D721Med (cell line): ENCODE results near the gene LRRC51.
"Not testable (repeated sequence)": the region's sequence is repeated elsewhere in the genome, so short reads cannot be mapped to it uniquely, and the experiment has no call there.

Source experiments
- DNase-seq: peaks from one replicate; pipeline ENCODE4 v3.0.0; 2011; ENCODE audit warnings: low spot score; ENCODE audit not compliant: insufficient read length
- FAIRE-seq: peaks from 2 replicates; lab custom pipeline; 2011; peaks lifted over from hg19 to GRCh38; lab: Jason Lieb, UNC
- CTCF ChIP-seq: IDR thresholded peaks from 2 replicates; pipeline ENCODE4 v1.5.1; 2012; ENCODE audit warnings: mild to moderate bottlenecking, control low read depth; ENCODE audit not compliant: insufficient read depth; ENCODE audit errors: missing control alignments

LRRC51 gene

GRCh38 chr11:72141066-72141465, 60.4 kb downstream of the LRRC51 start:
- FAIRE-seq: no peak
- no peak for DNase-seq
- no peak for TF ChIP-seq CTCF

GRCh38 chr11:72142086-72142485, 61.4 kb downstream of the LRRC51 start:
- FAIRE-seq, DNase-seq: not testable (repeated sequence)

- FAIRE-seq, DNase-seq: not testable (repeated sequence)
These were observed 61.9 kb downstream of the LRRC51 start for GRCh38 chr11:72142543-72142942.

GRCh38 chr11:72144807-72145565, 64.3 kb downstream of the LRRC51 start:
- FAIRE-seq: no peak
- no peak for TF ChIP-seq CTCF
- DNase-seq: no peak
